Prostate gland (tissue), 2 donors: ENCODE data around the gene PDS5A. TPM values are rescaled to one million over a fixed set of nuclear protein-coding genes. Genes with fewer than 3 reads are reported as not detected.
"Not testable (repeated sequence)": the region's sequence is repeated elsewhere in the genome, so short reads cannot be mapped to it uniquely, and the experiment has no call there.

Source experiments
- DNase-seq: peaks from one replicate; pipeline ENCODE4 v3.0.0-alpha.2; 2019; ENCODE audit warnings: low spot score
- H3K27ac ChIP-seq, 2 donors: fragments of 200-600 bp; sonication (generic); 2 replicates each; pipeline ENCODE4 v1.5.1; 2017 to 2019
- H3K27me3 ChIP-seq: fragments of 200-600 bp; sonication (generic); replicated peaks from 2 replicates; pipeline ENCODE4 v1.5.1; 2019; ENCODE audit not compliant: insufficient read depth
- H3K36me3 ChIP-seq, 2 donors: fragments of 200-600 bp; sonication (generic); 1 replicate in 1 of 2; 2 replicates in 1 of 2; pipeline versions ENCODE4 v1.5.1 to v1.8.1; 2017 to 2019
- H3K4me1 ChIP-seq: fragments of 200-600 bp; sonication (generic); replicated peaks from 2 replicates; pipeline ENCODE4 v1.5.1; 2019
- H3K4me3 ChIP-seq, 2 donors: fragments of 200-600 bp; sonication (generic); 2 replicates each; pipeline ENCODE4 v1.5.1; 2017 to 2019
- H3K9me3 ChIP-seq: fragments of 200-600 bp; sonication (generic); 2 replicates; pipeline ENCODE4 v1.5.1; 2017
- POLR2A ChIP-seq: fragments of 450-650 bp; IDR thresholded peaks from one replicate; pipeline ENCODE4 v1.6.1; 2016; ENCODE audit warnings: antibody characterized with exemption, mild to moderate bottlenecking
- POLR2AphosphoS5 ChIP-seq: sonication (generic); formaldehyde crosslinking; IDR thresholded peaks from one replicate; pipeline ENCODE4 v1.6.1; 2017; ENCODE audit warnings: antibody characterized with exemption
- WGBS: methylation state at CpG from one replicate; pipeline ENCODE4 v1.1.5; 2018; 5-methylcytosine and 5-hydroxymethylcytosine counted together
- intact Hi-C: fragments of 100-400 bp; cut with DNase I; formaldehyde crosslinking; loops from one replicate; pipeline ENCODE4 v1.14.2; 2022
- total RNA-seq, 2 donors: library from RNA; depleted of rRNA; stranded (reverse); fragments of >200 nt; gene quantifications; one replicate each; pipeline ENCODE4 v1.1.0, GENCODE V29; 2016
- TF ChIP-seq, protein P1 (sequence below), 4 experiments: fragments of 200-600 bp in 2 of 4; fragments of 450-650 bp in 2 of 4; sonication (generic) in 2 of 4; IDR thresholded peaks; 1 replicate in 3 of 4; 2 replicates in 1 of 4; pipeline ENCODE4 v1.5.1; 2016 to 2019; ENCODE audit warnings: antibody characterized with exemption in 4 of 4, mild to moderate bottlenecking in 2 of 4, moderate library complexity in 2 of 4

Gene PDS5A
- total RNA-seq, 2 donors from 2014 or later: 55.7 to 57.0 TPM

- H3K4me1 ChIP-seq: no peaks in the 10 kb centered on the region
- 51% methylated on average over 6 of the region's 6 CpGs for WGBS
- H3K36me3 ChIP-seq: no peaks in the 10 kb centered on the region
- H3K4me3 ChIP-seq: no peak overlapping the region
- TF ChIP-seq POLR2AphosphoS5 (no peak), POLR2A (no peak)
- TF ChIP-seq, protein P1, sequence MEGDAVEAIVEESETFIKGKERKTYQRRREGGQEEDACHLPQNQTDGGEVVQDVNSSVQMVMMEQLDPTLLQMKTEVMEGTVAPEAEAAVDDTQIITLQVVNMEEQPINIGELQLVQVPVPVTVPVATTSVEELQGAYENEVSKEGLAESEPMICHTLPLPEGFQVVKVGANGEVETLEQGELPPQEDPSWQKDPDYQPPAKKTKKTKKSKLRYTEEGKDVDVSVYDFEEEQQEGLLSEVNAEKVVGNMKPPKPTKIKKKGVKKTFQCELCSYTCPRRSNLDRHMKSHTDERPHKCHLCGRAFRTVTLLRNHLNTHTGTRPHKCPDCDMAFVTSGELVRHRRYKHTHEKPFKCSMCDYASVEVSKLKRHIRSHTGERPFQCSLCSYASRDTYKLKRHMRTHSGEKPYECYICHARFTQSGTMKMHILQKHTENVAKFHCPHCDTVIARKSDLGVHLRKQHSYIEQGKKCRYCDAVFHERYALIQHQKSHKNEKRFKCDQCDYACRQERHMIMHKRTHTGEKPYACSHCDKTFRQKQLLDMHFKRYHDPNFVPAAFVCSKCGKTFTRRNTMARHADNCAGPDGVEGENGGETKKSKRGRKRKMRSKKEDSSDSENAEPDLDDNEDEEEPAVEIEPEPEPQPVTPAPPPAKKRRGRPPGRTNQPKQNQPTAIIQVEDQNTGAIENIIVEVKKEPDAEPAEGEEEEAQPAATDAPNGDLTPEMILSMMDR (IDR thresholded peaks at IDR 0.05): no peak
- no peak for DNase-seq
- H3K27ac ChIP-seq: no peak overlapping the region
- H3K9me3 ChIP-seq: no peaks in the 10 kb centered on the region
- no peaks in the 10 kb centered on the region for H3K27me3 ChIP-seq
- intact Hi-C loops: no loop called here
These were observed 165.2 kb downstream of the PDS5A start for GRCh38 chr4:39812500-39812899.

GRCh38 chr4:39808231-39808749 lies 169.4 kb downstream of the PDS5A start:
- H3K27me3 ChIP-seq: no peaks in the 10 kb centered on the region
- intact Hi-C loops: no loop called here
- no peak for DNase-seq
- WGBS: 82% methylated on average over 8 of the region's 8 CpGs
- TF ChIP-seq POLR2AphosphoS5: no peak
- no peak for TF ChIP-seq POLR2A
- TF ChIP-seq, protein P1 (IDR thresholded peaks at IDR 0.05): no peak
- H3K4me1 ChIP-seq: no peaks in the 10 kb centered on the region
- H3K27ac ChIP-seq: no peak overlapping the region
- H3K9me3 ChIP-seq: no peaks in the 10 kb centered on the region
- no peak overlapping the region for H3K4me3 ChIP-seq
- no peaks in the 10 kb centered on the region for H3K36me3 ChIP-seq

DNA sequence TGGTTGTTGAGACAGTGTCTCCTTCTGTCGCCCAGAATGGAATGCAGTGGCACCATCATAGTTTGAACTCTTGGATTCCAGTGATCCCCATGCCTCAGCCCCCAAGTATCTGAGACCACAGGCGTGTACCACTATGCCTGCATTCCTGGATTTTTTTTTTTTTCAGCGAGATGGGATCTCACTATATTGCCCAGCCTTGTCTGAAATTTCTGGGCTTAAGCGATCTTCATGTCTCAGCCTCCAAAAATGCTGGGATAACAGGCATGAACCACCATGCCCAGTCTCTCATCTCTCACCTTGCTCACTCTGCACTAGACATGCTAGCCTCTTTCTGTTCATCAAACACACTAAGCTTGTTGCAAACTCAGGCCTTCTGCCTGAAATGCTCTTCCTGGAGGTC lies 175.7 kb downstream of the PDS5A start:
- WGBS: 48% methylated on average over 4 of the region's 4 CpGs
- no peak for DNase-seq
- H3K4me3 ChIP-seq: no peak overlapping the region
- no peak overlapping the region for H3K27ac ChIP-seq
- H3K27me3 ChIP-seq: no peaks in the 10 kb centered on the region
- intact Hi-C loops: no loop called here
- H3K9me3 ChIP-seq: no peaks in the 10 kb centered on the region
- no peaks in the 10 kb centered on the region for H3K4me1 ChIP-seq
- TF ChIP-seq POLR2A (no peak), POLR2AphosphoS5 (no peak)
- TF ChIP-seq, protein P1 (IDR thresholded peaks at IDR 0.05): no peak
- no peaks in the 10 kb centered on the region for H3K36me3 ChIP-seq

DNA sequence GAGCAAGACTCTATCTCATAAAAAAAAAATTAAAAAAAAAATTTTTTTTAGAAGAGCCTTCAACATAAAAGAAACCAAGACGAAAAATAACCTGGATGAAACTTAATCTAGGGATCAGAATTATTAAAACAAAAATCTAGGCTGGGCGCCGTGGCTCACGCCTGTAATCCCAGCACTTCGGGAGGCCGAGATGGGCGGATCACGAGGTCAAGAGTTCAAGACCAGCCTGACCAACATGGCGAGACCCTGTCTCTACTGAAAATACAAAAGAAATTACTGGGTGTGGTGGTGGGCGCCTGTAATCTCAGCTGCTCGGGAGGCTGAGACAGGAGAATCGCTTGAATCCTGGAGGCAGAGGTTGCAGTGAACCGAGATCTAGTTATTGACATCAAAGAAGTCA lies 184.7 kb downstream of the PDS5A start:
- DNase-seq, H3K4me1 ChIP-seq, H3K9me3 ChIP-seq, H3K27me3 ChIP-seq, H3K27ac ChIP-seq, H3K4me3 ChIP-seq, H3K36me3 ChIP-seq, intact Hi-C loops: not testable (repeated sequence)
- WGBS: 95% methylated on average over 13 of the region's 13 CpGs

DNA sequence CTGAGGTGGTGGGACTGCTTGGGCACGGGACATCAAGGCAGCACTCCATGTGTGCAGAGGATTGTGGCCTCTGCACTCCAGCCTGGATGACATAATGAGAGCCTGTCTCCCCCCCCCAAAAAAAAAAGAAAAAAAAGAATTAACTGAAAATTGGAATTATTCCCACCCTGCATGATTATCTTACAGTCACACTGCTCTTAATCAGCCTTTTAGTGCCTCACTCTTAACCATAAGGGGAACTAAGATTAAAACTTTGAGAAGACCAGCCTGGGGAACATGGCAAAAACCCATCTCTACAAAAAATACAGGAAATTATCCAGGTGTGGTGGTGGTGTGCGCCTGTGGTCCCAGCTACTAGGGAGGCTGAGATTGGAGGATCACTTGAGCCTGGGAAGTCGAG lies 185.2 kb downstream of the PDS5A start:
- WGBS: 95% methylated on average over 3 of the region's 3 CpGs
- Histone ChIP-seq H3K4me3 (no peak overlapping the region), H3K27me3 (no peaks in the 10 kb centered on the region), H3K36me3 (no peaks in the 10 kb centered on the region), H3K27ac (no peak overlapping the region), H3K4me1 (no peaks in the 10 kb centered on the region), H3K9me3 (no peaks in the 10 kb centered on the region)
- DNase-seq: no peak
- TF ChIP-seq POLR2AphosphoS5: no peak
- TF ChIP-seq, protein P1 (IDR thresholded peaks at IDR 0.05): no peak
- no peak for TF ChIP-seq POLR2A
- intact Hi-C loops: no loop called here
